ENCODE measurements around the gene FBXL14.

The FBXL14 gene

GRCh38 chr12:1523046-1523445, 71.3 kb downstream of the FBXL14 start:
- H3K36me3 Mint-ChIP-seq (ENCODE audit: low read depth) = no peaks in the 10 kb centered on the region
- H3K9me3 Mint-ChIP-seq = no peaks in the 10 kb centered on the region
- H3K4me3 Mint-ChIP-seq = no peak overlapping the region
- peaks cover 70% of the 10 kb centered on the region for H3K27me3 Mint-ChIP-seq
- no peak overlapping the region for H3K27ac Mint-ChIP-seq
- intact Hi-C loops (cut with micrococcal nuclease) = no loop called here
- no peaks in the 10 kb centered on the region for H3K4me1 Mint-ChIP-seq (ENCODE audit: low read depth)

DNA sequence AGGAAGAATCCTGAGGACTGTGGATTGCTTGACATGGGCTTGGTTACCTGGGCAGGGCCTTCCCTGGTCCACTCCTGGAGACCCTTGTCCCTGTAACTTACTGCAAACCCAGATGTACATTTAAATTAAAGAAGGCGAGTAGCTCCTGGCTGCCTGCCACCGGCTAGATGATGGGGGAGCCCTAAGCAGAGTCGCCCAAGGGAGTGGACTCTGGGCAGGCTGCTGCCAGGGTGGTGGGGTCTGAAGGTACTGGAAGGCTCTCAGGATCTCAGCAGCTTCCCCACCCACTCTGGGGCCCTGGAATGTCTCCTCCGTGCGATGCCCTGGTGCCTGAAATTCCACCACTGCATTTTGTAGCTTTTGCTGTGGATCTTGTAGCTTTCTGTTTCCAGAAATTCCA, 74.7 kb downstream of the FBXL14 start:
- Mint-ChIP-seq H3K27ac (no peak overlapping the region), H3K4me3 (no peak overlapping the region), H3K27me3 (peaks cover 57% of the 10 kb centered on the region), H3K36me3 (ENCODE audit: low read depth) (no peaks in the 10 kb centered on the region), H3K4me1 (ENCODE audit: low read depth) (no peaks in the 10 kb centered on the region), H3K9me3 (peaks cover 9% of the 10 kb centered on the region)
- intact Hi-C loops (cut with micrococcal nuclease) = no loop called here

DNA sequence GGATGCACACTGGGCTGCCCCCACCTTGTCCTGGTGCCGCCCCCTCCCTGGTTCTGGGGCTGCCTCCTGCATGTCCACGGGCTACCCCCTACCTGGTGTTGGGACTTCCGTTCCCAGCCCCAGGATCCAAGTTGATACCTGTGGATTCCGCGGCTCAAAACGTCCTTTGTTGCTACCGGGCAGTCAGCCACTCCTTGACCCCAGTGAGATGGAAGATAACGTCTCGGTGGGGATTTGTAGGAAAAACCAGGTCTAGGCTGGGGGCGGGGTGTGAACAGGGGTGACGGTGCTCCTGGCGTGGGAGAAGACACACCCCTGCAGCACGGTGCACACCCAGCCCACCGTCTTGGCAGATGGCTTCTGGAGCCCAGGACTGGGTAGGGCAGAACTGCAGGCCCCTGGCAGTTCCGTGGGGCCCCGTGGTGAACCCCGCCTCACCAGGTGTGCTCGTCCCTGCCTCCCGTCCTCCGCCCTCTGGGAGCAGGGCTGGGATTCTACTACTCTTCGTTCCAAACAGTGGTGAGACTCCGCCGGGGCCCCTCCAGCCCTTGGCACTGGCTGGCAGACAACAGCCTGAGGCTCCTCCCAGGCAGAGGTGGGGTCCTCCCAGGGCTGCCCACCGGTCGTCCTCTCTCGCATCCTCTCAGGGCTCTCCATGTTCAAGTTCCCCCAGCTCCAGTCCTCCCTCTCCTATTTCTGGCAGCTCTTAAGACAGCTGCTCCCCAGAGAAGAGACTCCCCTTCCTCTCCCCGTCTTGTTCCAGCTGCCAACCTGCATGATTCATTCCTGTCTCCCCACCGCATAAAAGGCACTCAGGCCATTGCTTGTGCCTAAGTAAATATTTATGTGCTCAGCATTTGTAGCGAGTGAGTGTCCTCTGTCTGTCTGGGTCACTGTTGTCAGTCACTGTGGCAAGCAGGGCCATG, 75.5 kb downstream of the FBXL14 start:
- peaks cover 9% of the 10 kb centered on the region for H3K9me3 Mint-ChIP-seq
- no peaks in the 10 kb centered on the region for H3K4me1 Mint-ChIP-seq (ENCODE audit: low read depth)
- H3K27me3 Mint-ChIP-seq = peaks cover 54% of the 10 kb centered on the region
- no peak overlapping the region for H3K27ac Mint-ChIP-seq
- H3K36me3 Mint-ChIP-seq (ENCODE audit: low read depth) = no peaks in the 10 kb centered on the region
- intact Hi-C loops (cut with micrococcal nuclease) = no loop called here
- H3K4me3 Mint-ChIP-seq = no peak overlapping the region

DNA sequence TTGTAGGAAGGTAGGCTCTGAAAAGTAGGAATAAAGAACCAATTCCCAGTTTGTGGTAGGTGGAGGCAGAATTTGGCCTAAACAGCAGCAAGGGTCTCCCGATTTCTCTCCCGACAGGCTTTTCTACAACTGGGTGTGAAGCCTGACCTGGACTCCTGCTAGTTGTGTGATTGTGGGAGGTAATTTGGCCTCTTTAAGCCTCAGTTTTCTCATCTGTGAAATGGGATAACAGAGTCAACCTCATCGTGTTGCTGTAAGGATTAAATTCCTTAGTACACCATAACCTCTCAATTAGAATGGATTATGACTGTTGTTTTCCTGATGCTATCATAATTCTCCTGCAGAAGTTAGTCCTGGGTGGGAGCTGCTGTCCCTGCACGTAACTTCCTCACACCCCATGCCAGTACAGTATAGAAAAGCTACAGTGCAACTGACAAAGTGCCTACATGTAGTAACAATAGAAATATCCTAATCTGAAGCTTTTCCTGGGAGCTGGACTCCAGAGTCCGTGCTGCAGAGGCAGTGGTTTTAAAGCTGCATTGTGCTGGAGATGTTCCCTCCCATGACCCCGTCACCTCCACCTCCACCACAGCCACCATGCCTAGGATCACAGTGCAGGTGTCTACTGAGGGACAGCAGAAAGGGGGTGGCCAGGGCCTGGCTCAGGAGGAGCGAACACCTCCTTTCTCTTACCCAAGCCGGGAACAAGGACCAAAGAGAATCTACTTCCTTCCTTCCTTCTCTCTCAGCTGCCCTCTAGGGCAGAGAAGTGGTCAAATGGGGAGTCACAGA, 76.5 kb downstream of the FBXL14 start:
- no peaks in the 10 kb centered on the region for H3K4me1 Mint-ChIP-seq (ENCODE audit: low read depth)
- no peaks in the 10 kb centered on the region for H3K36me3 Mint-ChIP-seq (ENCODE audit: low read depth)
- H3K27ac Mint-ChIP-seq = no peak overlapping the region
- intact Hi-C loops (cut with micrococcal nuclease) = no loop called here
- H3K4me3 Mint-ChIP-seq = no peak overlapping the region
- peaks cover 49% of the 10 kb centered on the region for H3K27me3 Mint-ChIP-seq
- H3K9me3 Mint-ChIP-seq = peaks cover 9% of the 10 kb centered on the region

DNA sequence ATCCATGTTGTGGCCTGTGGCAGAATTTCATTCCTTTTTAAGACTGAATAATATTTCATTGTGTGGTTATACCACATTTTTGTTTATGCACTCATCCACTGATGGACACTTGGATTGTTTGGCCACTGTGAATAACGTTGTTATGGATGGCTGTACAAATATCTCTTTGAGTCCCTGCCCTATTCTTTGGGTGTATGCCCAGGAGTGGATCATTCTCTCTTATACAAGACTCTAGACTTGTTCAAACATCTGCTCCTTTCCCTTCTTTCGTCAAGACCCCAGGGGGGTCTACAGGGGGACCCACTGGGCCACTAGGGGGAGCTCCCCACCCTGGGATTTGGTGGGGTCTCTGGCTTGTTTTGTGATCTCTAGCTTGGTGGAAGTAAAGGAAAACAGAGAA, 77.4 kb downstream of the FBXL14 start:
- no peaks in the 10 kb centered on the region for H3K36me3 Mint-ChIP-seq (ENCODE audit: low read depth)

More for the DNA sequence above, 77.4 kb downstream of the FBXL14 start:
- Mint-ChIP-seq H3K4me1 (ENCODE audit: low read depth) (no peaks in the 10 kb centered on the region), H3K4me3 (no peak overlapping the region), H3K9me3 (peaks cover 9% of the 10 kb centered on the region), H3K27me3 (peaks cover 52% of the 10 kb centered on the region), H3K27ac (no peak overlapping the region)
- intact Hi-C loops (cut with micrococcal nuclease) = no loop called here
